DMS153 treated with DMSO at 0.1 percent for 48 hours (cell line): ENCODE results near the gene FBLN2.

Experiments
- DNase-seq: peaks from one replicate; lab custom pipeline; 2025; ENCODE audit not compliant: unreplicated experiment; lab: John Stamatoyannopoulos, UW

FBLN2 gene

DNA sequence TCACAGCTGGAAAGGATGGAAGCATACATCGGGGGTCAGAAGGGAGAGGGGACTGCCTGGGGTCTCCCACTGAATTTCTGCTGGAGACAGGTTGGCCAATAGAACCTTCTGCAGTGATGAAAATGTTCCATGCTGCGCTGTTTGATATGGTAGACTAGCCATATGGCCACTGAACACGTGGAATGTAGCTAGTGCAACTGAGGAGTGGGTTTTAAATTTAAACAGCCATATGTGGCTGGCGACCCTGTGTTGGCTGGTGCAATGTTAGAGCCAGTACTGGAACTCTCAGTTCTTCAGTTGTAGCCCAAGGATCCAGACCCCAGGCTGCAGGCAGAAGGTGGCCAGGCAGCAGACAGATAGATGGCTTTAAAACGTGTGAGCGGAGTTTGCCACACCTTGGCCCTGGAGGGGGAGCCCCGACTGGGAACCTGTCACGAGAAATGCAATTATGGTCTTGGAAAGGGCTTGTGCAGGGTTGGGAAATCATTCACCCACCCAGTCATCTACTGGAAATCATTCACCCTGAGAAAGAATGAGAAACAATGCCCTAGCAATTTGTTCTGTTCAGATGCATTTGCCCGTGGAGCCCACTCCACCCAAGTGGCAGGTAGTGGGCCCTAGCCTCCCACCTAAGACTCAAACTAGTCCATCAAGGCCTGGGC lies 127.6 kb downstream of the FBLN2 start:
- no peak for DNase-seq

- DNase-seq = no peak
Observed at GRCh38 chr3:13677272-13677671, 128.3 kb downstream of the FBLN2 start.

GRCh38 chr3:13681931-13682330 lies 133.0 kb downstream of the FBLN2 start:
- no peak for DNase-seq

DNA sequence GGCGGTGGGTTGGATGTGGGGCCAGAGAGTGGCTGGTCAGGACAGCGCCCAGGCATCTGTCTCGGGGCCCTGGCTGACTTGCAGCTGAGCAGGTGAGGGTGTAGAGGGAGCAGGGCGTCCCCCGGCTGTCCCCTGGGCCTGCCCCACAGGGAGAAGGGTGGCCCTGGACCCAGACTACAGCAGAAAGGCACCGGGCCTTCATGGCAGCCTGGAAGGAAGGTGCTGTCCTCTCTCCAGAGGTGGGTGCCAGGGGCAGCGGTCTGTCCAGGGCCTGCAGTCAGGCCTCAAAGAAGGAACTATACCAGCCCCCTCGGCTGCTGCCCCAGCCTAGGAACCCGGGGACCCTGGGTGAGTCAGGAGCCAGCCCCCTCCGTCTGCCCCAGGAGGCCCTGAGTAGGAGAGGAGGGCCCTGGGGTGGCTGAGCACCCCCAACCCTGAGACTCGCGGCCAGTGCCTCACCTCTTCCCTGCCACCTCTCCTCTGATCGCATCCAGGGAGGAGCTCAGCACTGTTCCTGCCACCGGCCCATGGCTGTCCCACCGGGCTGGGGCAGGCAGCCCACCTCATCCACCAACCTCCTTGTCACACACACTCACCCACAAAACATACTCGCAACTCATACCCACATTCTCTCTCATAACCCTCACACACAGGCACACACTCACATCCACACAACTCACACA lies 133.5 kb downstream of the FBLN2 start:
- DNase-seq = no peak

- DNase-seq = no peak
Observed at GRCh38 chr3:13683288-13683687, 134.4 kb downstream of the FBLN2 start.

- DNase-seq = no peak
Observed at GRCh38 chr3:13683772-13684171, 134.8 kb downstream of the FBLN2 start.

DNA sequence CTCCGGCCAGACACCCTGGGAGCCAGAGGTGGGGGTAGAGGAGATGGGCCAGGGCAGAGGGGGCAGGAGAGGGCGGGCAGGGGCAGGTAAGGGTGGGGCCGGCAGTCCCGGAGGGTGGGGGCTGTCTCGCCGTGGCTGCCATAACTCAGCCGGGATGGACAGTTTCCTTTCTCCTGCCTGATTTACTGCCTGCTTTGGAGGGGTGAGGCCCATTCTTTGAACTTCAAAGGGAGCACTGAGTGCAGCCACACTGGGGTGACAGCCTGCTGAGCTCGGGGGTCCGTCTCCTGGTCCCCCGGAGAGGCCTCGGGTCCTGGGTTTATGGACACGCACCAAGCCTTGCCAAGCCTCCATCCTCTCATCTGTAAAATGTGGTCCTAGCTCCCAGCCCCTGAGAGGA lies 135.4 kb downstream of the FBLN2 start:
- DNase-seq = no peak

- DNase-seq = no peak
Observed at GRCh38 chr3:13684854-13685253, 135.9 kb downstream of the FBLN2 start.

- DNase-seq = no peak
Observed at GRCh38 chr3:13685721-13686120, 136.8 kb downstream of the FBLN2 start.

- no peak for DNase-seq
Observed at GRCh38 chr3:13686367-13687160, 137.6 kb downstream of the FBLN2 start.

GRCh38 chr3:13687517-13687943 lies 138.6 kb downstream of the FBLN2 start:
- no peak for DNase-seq
